T1000 (cell line): ENCODE data around the gene CILP.
"Not testable (repeated sequence)": the region's sequence is repeated elsewhere in the genome, so short reads cannot be mapped to it uniquely, and the experiment has no call there.

ENCODE experiments used
- DNase-seq: peaks from one replicate; lab custom pipeline; 2025; ENCODE audit warnings: mixed read lengths; lab: John Stamatoyannopoulos, UW

CILP gene

GRCh38 chr15:65195548-65195923, 15.7 kb downstream of the CILP start:
- no peak for DNase-seq

GRCh38 chr15:65194826-65195547, 16.3 kb downstream of the CILP start:
- no peak for DNase-seq

GRCh38 chr15:65192016-65192415, 19.3 kb downstream of the CILP start:
- DNase-seq: no peak

- DNase-seq: peak; percentile 31
Observed at GRCh38 chr15:65189102-65189740, 22.1 kb downstream of the CILP start.

- not testable (repeated sequence) for DNase-seq
Observed at GRCh38 chr15:65188472-65188871, 22.8 kb downstream of the CILP start.

- DNase-seq: peak; percentile 61
Observed at GRCh38 chr15:65184868-65185717, 26.2 kb downstream of the CILP start, which contains the start of gene CLPX. CLPX (minus strand) TSS chr15:65185342; CDS start chr15:65185153, 189 bp downstream.

GRCh38 chr15:65184305-65184867, 26.9 kb downstream of the CILP start:
- peak; percentile 7 for DNase-seq

GRCh38 chr15:65183865-65184159, 27.5 kb downstream of the CILP start:
- DNase-seq: no peak

- DNase-seq: no peak
Observed at GRCh38 chr15:65182538-65182937, 28.7 kb downstream of the CILP start.

GRCh38 chr15:65181582-65182353, 29.5 kb downstream of the CILP start:
- not testable (repeated sequence) for DNase-seq

- no peak for DNase-seq
Observed at GRCh38 chr15:65180167-65180566, 31.1 kb downstream of the CILP start.

GRCh38 chr15:65177901-65178300, 33.4 kb downstream of the CILP start:
- DNase-seq: no peak

GRCh38 chr15:65176056-65176455, 35.2 kb downstream of the CILP start:
- no peak for DNase-seq

GRCh38 chr15:65175511-65175910, 35.8 kb downstream of the CILP start:
- DNase-seq: no peak

- DNase-seq: no peak
Observed at GRCh38 chr15:65174509-65174908, 36.8 kb downstream of the CILP start.

- no peak for DNase-seq
Observed at GRCh38 chr15:65172531-65172930, 38.7 kb downstream of the CILP start.

- DNase-seq: no peak
Observed at GRCh38 chr15:65171428-65171827, 39.8 kb downstream of the CILP start.

- DNase-seq: no peak
Observed at GRCh38 chr15:65165875-65166274, 45.4 kb downstream of the CILP start.

- DNase-seq: no peak
Observed at GRCh38 chr15:65164139-65164538, 47.1 kb downstream of the CILP start.

GRCh38 chr15:65163041-65163440, 48.2 kb downstream of the CILP start:
- no peak for DNase-seq

- DNase-seq: no peak
Observed at GRCh38 chr15:65156692-65157091, 54.6 kb downstream of the CILP start.

GRCh38 chr15:65154720-65155119, 56.6 kb downstream of the CILP start:
- DNase-seq: no peak
